IPS-NIHi7 (cell line): ENCODE measurements around the gene TMEM259.

ENCODE experiments used
- DNase-seq: peaks from one replicate; pipeline ENCODE4 v3.0.0; 2012; ENCODE audit warnings: mixed read lengths; ENCODE audit errors: extremely low spot score

Gene TMEM259

GRCh38 chr19:1004204-1004802 lies 16.6 kb downstream of the TMEM259 start:
- DNase-seq: no peak

GRCh38 chr19:1003283-1003682 lies 17.6 kb downstream of the TMEM259 start:
- DNase-seq: no peak

GRCh38 chr19:1002600-1002999 lies 18.3 kb downstream of the TMEM259 start:
- DNase-seq: no peak

GRCh38 chr19:1001538-1002166 lies 19.3 kb downstream of the TMEM259 start:
- DNase-seq: peak; percentile 85

- DNase-seq: no peak
Observed at GRCh38 chr19:1000591-1001537, 20.1 kb downstream of the TMEM259 start.

GRCh38 chr19:1000095-1000494 lies 20.8 kb downstream of the TMEM259 start, which contains the start of gene GRIN3B:
GRIN3B (plus strand) TSS chr19:1000419; CDS start chr19:1000438, 19 bp downstream.
- peak; percentile 93 for DNase-seq

- DNase-seq: no peak
Observed at GRCh38 chr19:999379-999719, 21.6 kb downstream of the TMEM259 start.

- DNase-seq: no peak
Observed at GRCh38 chr19:998064-998463, 22.9 kb downstream of the TMEM259 start.

GRCh38 chr19:996051-996838 lies 24.7 kb downstream of the TMEM259 start:
- DNase-seq: peak; percentile 55

GRCh38 chr19:995051-995827 lies 25.7 kb downstream of the TMEM259 start:
- no peak for DNase-seq

GRCh38 chr19:994516-994915 lies 26.4 kb downstream of the TMEM259 start:
- DNase-seq: no peak

- DNase-seq: no peak
Observed at GRCh38 chr19:993831-994393, 27.0 kb downstream of the TMEM259 start.

GRCh38 chr19:993361-993830 lies 27.5 kb downstream of the TMEM259 start:
- DNase-seq: no peak

- DNase-seq: no peak
Observed at GRCh38 chr19:992670-993055, 28.3 kb downstream of the TMEM259 start.

- no peak for DNase-seq
Observed at GRCh38 chr19:991932-992669, 28.8 kb downstream of the TMEM259 start.

- peak; percentile 67 for DNase-seq
Observed at GRCh38 chr19:991174-991931, 29.6 kb downstream of the TMEM259 start.

- no peak for DNase-seq
Observed at GRCh38 chr19:990746-991145, 30.2 kb downstream of the TMEM259 start.

- DNase-seq: no peak
Observed at GRCh38 chr19:990119-990571, 30.8 kb downstream of the TMEM259 start.
